Gastrocnemius medialis (tissue), 4 donors: Measurements from ENCODE around the gene RPL21.

ENCODE experiments used
- CTCF ChIP-seq, 5 experiments: fragments of 450-650 bp in 3 of 5; fragments of 200-600 bp in 2 of 5; sonication (generic) in 2 of 5; IDR thresholded peaks in 4 of 5; conservative IDR thresholded peaks in 1 of 5; 1 replicate in 4 of 5; 2 replicates in 1 of 5; pipeline ENCODE4 v1.5.1; 2016 to 2019; ENCODE audit warnings: antibody characterized with exemption in 5 of 5, mild to moderate bottlenecking in 3 of 5, moderate library complexity in 3 of 5
- POLR2A ChIP-seq, 2 donors: fragments of 450-650 bp; IDR thresholded peaks; one replicate each; pipeline ENCODE4 v1.6.1; 2017; ENCODE audit warnings: antibody characterized with exemption in 2 of 2, mild to moderate bottlenecking in 2 of 2, moderate library complexity in 2 of 2

- TF ChIP-seq POLR2A (IDR thresholded peaks at IDR 0.05) (no peak), CTCF (IDR thresholded peaks at IDR 0.05 in 4 of 5, conservative IDR thresholded peaks at IDR 0.05 in 1 of 5) (no peak)
Observed at GRCh38 chr13:27236478-27236877, 14.9 kb upstream of the RPL21 start.
